ENCODE measurements around the gene FILIP1L. TPM values are rescaled to one million over a fixed set of nuclear protein-coding genes. Genes with fewer than 3 reads are reported as not detected.

The FILIP1L gene
- total RNA-seq, 1 experiment from 2014 or later, result 4.3 TPM

- Histone ChIP-seq H3K36me3 (ENCODE audit: insufficient read depth, low read length, poor library complexity, severe bottlenecking) (no peaks in the 10 kb centered on the region), H3K27ac (ENCODE audit: low read depth, low read length, poor library complexity, severe bottlenecking) (no peak overlapping the region)
Measured at GRCh38 chr3:100125161-100125938, 11.0 kb upstream of the FILIP1L start.

DNA sequence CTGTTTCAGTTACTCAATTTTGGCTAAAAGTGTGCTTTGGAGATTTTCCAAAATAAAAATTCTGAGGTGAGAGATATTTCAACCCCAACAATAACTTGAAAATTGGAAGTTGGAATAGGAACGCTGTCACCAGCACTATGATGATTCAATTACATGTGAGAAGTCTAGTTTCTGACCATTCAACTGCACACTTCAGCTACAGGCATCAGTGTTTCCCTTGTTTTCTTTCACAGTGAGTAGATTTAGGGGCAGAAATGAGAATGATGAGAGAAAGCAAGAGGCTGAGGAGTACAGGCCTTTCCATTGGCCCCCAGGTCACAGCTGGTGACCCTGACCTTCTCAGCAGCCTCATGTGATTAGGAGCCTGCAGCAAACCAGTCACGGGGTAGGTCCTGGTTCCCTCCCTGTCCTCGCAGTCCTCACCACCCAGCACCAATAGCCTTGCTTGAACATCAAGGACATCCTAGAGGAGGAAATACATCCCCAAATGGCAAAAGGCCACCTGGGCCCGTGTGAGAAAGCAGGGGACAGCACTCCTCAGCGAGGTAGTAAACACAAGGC, 10.0 kb upstream of the FILIP1L start:
- Histone ChIP-seq H3K27me3 (replicated peaks; ENCODE audit: insufficient read depth, low read depth, low read length, poor library complexity) (no peaks in the 10 kb centered on the region), H3K9me3 (ENCODE audit: low read depth, low read length, poor library complexity, severe bottlenecking) (no peaks in the 10 kb centered on the region), H3K36me3 (ENCODE audit: insufficient read depth, low read length, poor library complexity, severe bottlenecking) (no peaks in the 10 kb centered on the region), H3K4me3 (ENCODE audit: low read depth, low read length, poor library complexity, severe bottlenecking) (no peak overlapping the region), H3K27ac (ENCODE audit: low read depth, low read length, poor library complexity, severe bottlenecking) (no peak overlapping the region), H3K4me1 (ENCODE audit: insufficient read depth, low read length, poor library complexity, severe bottlenecking) (no peaks in the 10 kb centered on the region)
- POLR2A ChIA-PET (ENCODE audit: low non-redundant PET), result no interaction called here
- CTCF ChIA-PET, result no interaction called here
- no peak for DNase-seq (ENCODE audit: low spot score)
- BruUV-seq (replicated peaks), result no TSS peak
- TF ChIP-seq EZH2 (IDR thresholded peaks at IDR 0.05; ENCODE audit: borderline replicate concordance, low read depth, low read length, poor library complexity, severe bottlenecking), result no peak
- TF ChIP-seq, protein P1, sequence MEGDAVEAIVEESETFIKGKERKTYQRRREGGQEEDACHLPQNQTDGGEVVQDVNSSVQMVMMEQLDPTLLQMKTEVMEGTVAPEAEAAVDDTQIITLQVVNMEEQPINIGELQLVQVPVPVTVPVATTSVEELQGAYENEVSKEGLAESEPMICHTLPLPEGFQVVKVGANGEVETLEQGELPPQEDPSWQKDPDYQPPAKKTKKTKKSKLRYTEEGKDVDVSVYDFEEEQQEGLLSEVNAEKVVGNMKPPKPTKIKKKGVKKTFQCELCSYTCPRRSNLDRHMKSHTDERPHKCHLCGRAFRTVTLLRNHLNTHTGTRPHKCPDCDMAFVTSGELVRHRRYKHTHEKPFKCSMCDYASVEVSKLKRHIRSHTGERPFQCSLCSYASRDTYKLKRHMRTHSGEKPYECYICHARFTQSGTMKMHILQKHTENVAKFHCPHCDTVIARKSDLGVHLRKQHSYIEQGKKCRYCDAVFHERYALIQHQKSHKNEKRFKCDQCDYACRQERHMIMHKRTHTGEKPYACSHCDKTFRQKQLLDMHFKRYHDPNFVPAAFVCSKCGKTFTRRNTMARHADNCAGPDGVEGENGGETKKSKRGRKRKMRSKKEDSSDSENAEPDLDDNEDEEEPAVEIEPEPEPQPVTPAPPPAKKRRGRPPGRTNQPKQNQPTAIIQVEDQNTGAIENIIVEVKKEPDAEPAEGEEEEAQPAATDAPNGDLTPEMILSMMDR (conservative IDR thresholded peaks at IDR 0.05; ENCODE audit: low read depth, low read length), result no peak
- intact Hi-C loops (cut with micrococcal nuclease; ENCODE audit: unreplicated experiment), result no loop called here

More at GRCh38 chr3:100125161-100125938, 11.0 kb upstream of the FILIP1L start:
- CTCF ChIA-PET, result no interaction called here
- H3K9me3 ChIP-seq (ENCODE audit: low read depth, low read length, poor library complexity, severe bottlenecking), result no peaks in the 10 kb centered on the region
- no TSS peak for BruUV-seq (replicated peaks)
- no peak for TF ChIP-seq EZH2 (IDR thresholded peaks at IDR 0.05; ENCODE audit: borderline replicate concordance, low read depth, low read length, poor library complexity, severe bottlenecking)
- TF ChIP-seq, protein P1 (conservative IDR thresholded peaks at IDR 0.05; ENCODE audit: low read depth, low read length), result no peak
- H3K4me3 ChIP-seq (ENCODE audit: low read depth, low read length, poor library complexity, severe bottlenecking), result no peak overlapping the region
- POLR2A ChIA-PET (ENCODE audit: low non-redundant PET), result no interaction called here
- intact Hi-C loops (cut with micrococcal nuclease; ENCODE audit: unreplicated experiment), result no loop called here
- DNase-seq (ENCODE audit: low spot score), result no peak
- H3K27me3 ChIP-seq (replicated peaks; ENCODE audit: insufficient read depth, low read depth, low read length, poor library complexity), result no peaks in the 10 kb centered on the region
- H3K4me1 ChIP-seq (ENCODE audit: insufficient read depth, low read length, poor library complexity, severe bottlenecking), result peaks cover 5% of the 10 kb centered on the region

GRCh38 chr3:100123112-100123511, 8.8 kb upstream of the FILIP1L start:
- Histone ChIP-seq H3K9me3 (ENCODE audit: low read depth, low read length, poor library complexity, severe bottlenecking) (no peaks in the 10 kb centered on the region), H3K36me3 (ENCODE audit: insufficient read depth, low read length, poor library complexity, severe bottlenecking) (no peaks in the 10 kb centered on the region), H3K4me1 (ENCODE audit: insufficient read depth, low read length, poor library complexity, severe bottlenecking) (no peaks in the 10 kb centered on the region), H3K27me3 (replicated peaks; ENCODE audit: insufficient read depth, low read depth, low read length, poor library complexity) (no peaks in the 10 kb centered on the region), H3K27ac (ENCODE audit: low read depth, low read length, poor library complexity, severe bottlenecking) (no peak overlapping the region), H3K4me3 (ENCODE audit: low read depth, low read length, poor library complexity, severe bottlenecking) (no peak overlapping the region)
- DNase-seq (ENCODE audit: low spot score), result no peak
- CTCF ChIA-PET, result no interaction called here
- BruUV-seq (replicated peaks), result no TSS peak
- intact Hi-C loops (cut with micrococcal nuclease; ENCODE audit: unreplicated experiment), result no loop called here
- POLR2A ChIA-PET (ENCODE audit: low non-redundant PET), result no interaction called here
- TF ChIP-seq, protein P1 (conservative IDR thresholded peaks at IDR 0.05; ENCODE audit: low read depth, low read length), result no peak
- no peak for TF ChIP-seq EZH2 (IDR thresholded peaks at IDR 0.05; ENCODE audit: borderline replicate concordance, low read depth, low read length, poor library complexity, severe bottlenecking)
